ENCODE measurements around the gene SMPD2. TPM values are rescaled to one million over a fixed set of nuclear protein-coding genes. Genes with fewer than 3 reads are reported as not detected.
A peak's percentile ranks its signal among the peaks of the same experiment; 100 is the strongest.
"Not testable (repeated sequence)": the region's sequence is repeated elsewhere in the genome, so short reads cannot be mapped to it uniquely, and the experiment has no call there.

SMPD2 gene
- total RNA-seq, 1 donor from 2014 or later = 12.6 TPM

DNA sequence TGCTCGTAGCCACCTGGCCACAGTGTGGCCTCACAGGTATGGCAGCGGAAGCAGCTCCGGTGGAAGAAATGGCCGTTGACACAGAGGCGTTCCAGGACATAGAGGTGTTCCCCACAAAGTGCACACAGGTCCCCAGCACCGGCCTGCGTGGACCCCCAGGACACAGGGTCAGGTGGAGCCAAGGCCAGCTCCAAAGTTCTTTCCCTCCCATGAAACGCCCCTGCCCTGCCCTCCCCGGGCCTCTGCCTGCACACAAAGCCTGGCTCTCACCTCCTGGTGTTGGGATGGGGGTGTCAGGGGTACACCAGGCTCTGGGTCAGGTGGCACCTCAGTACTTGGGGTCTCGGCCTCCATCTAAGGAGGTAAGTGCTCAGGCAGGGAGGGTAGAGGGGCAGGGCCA, 6.6 kb downstream of the SMPD2 start:
- no peak for DNase-seq

DNA sequence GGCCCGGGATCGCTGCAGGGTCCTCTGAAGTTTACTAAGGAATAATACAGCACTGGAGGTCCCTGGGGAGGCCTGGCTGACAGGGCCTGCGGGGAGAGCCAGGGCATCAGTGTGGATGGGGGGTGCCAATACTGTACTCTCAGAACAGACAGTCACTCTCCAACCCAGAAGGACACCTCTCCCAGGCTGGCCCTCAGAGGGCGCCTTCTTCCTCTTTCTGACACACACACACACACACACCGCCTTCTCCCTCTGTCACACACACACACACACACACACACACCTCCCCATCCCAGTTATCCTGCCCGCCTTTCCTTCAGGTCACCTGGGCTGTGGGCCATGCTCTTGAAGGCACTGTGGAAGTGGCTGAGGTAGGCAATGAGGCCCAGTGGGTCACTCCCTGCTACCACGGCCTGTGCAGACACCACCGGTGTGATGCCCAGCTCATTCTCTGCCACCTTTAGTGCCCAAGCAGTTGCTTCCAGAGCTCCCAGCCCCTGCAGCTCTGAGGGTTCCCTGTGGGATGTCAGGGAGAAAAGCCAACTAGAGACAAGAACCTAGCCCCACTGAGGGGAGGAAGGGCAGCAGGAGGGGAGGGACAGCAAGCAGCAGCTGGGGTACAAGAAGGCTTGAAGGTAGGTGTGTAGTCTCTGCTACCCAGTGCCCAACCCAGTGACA, 7.5 kb downstream of the SMPD2 start:
- DNase-seq = no peak

DNA sequence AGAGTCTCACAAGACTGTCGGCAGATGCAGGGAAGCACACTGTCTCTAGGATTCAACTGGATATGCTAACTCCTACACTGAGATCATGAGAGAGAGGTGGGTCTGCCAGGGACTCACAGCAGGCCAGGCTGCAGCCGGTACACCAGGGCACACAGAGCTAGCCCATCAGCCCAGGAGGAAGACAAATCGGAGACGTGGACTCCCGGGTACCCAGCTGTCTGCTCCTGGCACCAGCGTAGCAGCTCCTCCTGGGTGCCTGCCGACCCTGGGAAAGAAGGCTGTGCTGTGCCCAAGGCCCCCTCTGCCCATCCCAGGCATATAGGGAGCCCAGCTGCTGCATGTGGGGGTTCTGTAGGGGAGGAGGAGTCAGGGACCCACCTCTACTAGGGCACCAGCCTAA, 8.1 kb downstream of the SMPD2 start:
- DNase-seq = no peak

DNA sequence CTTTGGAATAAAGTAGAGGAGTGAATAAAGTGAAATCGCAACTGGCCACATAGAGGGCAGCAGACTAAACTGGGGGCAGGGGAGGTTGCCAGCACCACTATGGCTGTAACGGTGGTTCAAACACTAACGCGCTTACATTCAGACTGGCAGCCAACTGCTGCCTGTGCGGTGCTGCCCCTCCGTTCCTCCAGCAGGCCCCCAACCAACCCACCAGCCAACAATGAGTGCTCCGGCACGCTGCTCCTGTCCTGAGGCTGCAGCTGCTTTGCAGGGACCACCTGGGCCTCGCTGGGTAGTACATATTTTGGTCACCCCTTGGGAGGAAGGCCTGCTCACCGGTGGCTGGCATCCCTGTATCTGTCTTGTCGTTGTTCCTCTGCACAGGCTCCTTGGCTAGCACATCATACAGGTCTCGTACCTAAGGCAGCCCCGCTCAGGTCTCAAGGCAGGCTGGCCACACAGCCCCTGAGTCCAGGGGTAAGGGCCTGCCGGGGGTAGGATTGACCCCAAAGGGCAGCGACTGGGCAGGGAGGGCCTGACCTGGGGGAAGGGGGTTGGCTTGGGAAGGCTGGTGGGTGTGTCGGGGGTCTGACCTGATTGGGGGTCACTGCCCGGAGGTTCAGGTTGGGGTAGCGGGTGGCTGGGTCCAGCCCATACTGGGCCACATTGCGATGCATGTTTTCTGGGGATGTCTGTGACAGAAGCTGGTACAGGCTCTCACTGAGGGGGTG, 8.7 kb downstream of the SMPD2 start:
- DNase-seq = no peak

DNA sequence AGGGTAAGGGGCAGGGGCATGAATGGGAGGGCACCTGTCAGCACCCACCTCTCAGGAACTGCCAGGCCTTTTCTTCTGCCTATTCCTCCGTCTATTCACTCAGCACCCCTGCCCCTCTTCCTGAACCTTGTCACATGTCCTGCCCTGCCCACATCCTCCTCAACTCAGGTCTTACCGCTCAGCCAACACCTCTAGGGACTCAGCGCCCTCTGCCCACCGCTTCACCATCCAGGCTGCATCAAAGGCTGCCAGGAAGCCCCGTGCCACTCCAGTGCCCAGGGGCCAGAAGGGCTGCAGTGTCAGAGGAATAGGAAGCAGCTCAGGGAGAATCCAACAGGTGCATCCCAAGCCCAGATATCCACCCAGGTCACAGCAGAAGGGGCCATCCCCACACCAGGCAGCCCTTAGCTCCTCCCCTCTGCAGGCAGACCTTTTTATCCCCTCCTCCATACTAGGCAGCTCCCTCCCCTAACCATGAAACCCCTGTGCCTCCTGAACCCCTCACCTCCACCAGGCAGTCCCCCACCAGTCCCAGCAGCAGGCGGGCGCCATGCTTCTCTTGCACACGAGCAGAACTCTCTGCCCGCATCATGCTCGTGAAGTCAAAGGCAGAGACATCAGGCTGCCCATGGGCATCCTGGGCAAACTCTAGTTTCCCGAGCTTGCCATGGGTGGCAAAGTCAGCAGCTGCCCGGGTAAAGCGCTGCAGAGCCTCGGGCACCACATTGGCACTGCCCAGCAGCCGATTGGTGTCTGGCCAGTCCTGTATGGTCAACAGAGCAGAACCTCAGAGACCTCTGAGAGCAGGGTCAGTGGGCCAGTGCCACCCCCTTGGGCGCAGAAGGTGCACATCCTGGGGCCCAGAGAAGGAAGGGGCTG, 9.5 kb downstream of the SMPD2 start:
- no peak for DNase-seq

DNA sequence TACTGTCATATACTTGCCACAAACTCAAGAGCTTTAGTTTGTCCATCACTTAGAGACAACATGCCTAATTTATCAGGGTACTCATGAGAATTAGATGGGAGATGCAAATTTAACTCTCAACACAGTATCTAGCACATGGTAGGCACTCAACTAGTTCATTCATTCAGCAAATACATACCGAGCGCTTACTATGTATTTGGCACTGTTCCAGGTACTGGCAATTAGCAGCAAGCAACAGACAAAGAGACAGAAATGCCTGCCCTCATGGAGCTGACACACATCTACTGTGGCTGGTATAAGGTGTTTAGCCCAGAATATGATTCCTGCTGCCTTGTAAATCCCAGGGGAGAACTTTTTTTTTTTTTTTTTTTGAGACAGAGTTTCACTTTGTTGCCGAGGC, 10.3 kb downstream of the SMPD2 start:
- DNase-seq = no peak

DNA sequence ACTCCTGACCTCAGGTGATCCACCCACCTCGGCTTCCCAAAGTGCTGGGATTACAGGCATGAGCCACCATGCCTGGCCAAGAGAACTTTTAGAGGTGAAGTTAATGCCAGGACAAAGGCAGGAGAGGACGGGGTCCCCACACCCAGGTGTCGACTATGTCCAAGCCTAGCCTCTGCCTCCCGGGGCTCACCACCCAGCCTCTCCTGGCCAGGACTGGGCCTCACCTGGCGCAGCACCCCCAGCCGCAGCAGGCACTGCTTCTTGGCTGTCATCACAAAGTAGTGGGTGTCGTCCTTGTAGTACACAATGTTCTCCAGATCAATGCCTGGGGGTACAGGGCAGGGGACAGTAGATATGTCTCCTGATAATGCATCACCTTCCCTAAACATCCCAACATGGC, 10.9 kb downstream of the SMPD2 start:
- no peak for DNase-seq

DNA sequence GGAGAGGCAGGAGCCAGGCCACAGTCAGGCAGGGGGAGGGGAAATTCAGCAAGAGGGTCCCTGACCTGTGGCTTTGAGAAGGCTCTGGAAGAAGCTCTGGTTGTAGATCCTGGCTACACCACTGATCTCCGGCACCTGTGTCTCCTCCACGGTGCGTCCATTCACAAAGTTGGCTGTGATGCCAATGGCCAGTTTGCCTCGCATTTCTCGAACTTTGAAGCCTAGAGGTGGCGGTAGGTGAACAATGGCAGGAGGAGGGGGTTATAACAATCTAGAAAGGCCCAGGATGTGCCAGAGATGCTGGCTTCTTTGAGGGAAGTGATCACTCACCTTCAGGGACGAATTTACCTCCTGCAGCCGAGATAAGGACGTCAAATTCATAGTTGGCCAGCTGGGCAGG, 11.7 kb downstream of the SMPD2 start:
- no peak for DNase-seq

DNA sequence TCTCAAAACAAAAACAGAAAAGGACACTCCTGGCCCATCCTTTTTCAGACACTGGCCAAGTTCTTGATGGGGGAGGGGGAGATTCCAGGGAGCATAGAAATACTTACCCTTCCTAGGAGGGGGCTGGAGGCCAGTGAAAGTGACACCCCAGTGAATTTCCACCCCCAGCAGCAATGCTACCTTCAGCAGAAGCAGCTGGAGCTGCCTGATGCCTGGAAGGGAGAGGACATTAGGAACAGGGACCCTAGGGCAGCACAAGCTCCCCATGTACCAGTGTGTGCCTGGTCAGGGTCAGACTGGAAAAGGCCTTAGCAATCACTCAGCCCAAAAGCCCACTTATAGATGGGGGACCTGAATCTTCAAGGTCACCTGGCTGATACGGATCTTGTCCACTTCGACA, 12.6 kb downstream of the SMPD2 start:
- DNase-seq = no peak

DNA sequence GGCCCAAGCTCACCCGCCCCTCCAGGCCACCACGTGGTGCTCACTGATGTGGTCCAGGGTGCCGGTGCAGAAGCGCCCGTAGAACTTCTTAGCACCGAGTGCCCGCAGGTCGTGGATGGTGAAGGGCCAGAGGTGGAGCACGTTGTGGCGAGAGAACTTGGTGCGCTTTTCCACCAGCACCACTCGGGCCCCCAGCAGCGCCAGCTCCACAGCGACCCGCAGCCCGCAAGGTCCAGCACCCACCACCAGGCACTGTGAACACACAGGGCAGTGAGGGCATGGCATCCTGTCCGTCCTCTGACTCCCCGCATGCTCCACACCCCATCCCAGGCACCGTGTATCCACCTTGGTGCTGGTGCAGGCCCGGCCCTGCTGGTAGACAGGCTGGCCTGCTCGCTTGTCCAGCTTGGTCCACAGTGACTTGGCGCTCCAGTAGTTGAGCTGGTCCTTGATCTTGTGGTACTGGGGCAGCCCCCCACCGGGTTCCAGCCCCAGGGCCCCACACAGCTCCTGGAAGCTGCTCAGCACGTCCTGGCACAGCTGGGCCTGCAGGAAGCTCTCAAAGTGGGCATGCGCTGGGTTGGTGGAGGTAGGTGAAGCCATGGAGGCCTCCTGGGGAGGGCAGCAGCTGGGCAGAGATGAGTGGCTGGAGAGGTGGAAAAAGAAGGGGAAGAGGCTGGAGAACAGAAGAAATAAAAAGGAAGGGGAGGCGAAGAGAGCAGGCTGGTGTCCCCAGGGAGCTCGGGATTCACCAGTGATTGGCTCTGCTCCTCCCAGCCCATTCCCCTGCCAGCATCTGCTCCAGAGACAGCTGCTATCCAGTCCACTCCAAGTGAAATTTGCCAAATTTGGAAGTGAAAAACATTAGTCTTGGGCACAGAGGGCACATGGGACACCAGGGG, 13.3 kb downstream of the SMPD2 start:
- DNase-seq = no peak

DNA sequence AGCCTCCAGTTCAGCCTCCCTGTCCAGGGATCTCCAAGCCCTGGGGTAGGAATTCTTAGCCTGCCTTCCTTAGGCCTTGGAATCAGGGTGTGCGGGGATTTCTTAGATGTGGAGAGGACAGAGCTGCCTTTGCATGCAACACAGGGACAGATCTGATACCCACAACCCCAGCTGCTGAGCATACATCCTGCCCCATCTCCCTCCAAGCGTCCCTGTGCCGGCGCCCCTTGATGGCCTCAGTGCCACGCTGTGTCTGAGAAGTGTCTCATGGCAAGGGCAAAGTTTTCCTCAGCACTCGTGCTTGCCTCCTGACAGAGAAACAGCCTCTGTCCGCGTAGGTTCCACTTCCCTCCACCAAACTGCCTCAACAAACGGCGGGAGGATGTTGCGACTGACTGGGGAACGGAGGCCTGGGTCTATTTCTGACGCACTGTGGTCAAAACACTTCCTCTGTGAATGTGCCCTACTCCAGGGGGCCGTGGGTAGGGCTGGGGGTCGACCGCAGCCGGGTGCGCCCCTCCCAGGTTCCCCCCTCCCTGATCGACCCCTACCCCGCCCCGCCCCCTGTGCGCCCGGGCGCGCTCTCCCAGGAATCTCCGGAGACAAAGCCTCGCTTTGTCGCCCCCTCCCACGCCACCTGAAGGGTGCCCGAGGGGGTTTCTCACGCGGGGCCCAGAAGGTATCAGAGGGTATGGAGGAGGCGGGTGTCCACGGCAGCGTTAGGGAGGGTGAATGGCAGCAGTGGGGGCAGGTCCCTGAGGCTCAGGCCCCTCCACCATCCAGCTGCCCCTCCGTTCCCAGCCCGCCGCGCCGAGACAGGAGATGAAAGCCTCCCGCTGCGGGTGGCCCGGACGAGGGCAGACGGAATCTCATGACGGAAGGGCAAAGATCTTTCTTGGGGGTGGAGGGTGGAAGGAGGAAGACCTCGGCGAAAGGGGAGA, 14.2 kb downstream of the SMPD2 start:
- DNase-seq = peak; percentile 10

DNA sequence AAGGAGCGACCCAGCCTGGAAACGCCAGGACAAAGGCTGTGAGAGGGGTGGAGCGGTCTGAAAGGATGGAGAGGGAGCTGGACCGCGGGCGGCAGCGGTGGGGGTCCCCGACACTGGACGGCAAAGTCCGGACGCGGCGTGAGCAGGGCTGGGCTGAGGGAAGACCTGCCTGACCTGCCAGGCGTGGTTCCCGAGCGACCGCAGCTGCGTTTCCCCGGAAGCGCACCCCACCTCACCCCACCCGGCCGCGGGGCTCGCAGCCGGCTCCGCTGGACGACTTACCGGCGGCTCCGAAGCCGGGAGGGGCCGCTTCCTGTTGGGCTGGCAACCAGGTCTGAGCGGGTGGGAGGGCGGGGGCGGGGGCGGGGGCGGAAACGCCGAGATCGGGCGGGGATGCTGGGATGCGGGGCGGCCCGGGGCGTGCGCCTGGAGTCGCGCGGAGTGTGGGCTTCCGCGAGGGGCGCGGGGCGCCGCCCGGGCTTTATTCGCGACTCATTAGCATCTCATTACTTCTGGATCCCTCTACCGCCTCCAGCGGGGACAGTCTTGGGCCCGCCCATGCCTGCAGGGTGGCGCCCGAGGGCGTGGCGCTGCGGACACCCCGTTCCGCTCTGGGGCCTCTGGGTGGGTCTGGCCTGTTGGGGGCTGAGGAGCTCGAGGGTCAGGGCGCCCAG, 15.1 kb downstream of the SMPD2 start, which contains the start of gene MICAL1:
TSS of gene MICAL1 (minus strand) at position 336 of the 674 bp plus-strand sequence. CDS start 1,576 bp downstream, outside the sequence.
- DNase-seq = peak; percentile 35

DNA sequence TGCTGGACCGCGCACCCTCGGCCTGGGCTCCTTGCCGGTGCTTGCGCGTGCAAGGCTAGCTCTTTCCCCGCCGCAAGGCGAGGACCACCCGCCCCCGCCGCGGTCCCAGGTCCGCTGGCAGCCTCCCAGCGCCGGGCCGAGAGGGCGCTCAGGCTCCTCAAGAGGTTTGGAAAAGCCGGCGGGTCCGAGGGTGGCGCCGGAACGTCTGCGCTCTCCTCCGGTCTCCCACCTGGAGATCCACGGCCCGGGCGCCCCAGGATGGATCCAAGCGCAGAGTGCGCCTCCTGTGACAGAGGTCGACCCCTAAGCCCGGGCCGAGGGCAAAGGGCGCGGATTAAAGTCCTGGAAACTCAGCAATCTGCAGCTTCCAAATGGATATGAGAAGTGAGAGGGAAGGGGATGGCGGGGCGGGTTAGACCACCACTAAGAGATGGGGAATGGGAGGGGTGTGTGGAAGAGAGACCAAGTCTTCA, 15.6 kb downstream of the SMPD2 start:
- DNase-seq = no peak

DNA sequence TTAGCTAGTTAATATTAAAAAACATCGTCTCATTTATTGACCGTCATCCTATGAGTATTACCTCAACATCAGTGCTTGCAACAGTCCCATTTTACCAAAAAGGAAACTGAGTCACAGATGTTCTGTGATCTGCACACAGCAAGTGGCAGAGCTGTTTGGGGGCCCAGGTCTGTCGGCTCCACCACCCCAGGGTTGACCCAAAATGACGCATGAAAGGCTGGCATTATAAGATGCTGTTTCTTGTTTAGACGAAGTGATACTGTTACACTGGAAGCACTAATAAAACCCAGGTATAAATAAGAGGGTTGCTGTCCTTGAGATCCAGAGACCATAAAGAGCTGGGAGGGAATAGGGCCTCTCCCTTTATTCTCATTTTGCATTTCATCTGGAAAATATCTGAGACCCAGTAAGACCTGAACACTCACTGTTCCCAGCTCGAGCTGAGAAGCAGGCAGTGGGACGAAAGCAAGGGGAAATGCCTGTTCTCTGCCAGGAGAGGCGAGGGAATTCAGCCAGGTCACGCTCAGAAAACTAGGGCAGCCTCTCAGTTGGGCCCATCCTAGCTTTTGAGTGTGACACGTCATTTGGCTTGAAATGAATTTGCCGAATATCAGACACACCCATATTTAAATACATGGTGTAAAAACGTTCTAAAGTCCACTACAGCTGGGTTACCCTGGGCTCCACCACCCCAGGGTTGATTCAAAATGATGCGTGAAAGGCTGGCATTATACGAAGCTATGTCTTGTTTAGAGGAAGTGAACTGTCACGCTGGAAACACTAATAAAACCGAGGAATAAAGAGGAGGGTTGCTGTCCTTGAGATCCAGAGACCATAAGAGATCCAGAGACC, 16.4 kb downstream of the SMPD2 start:
- peak; percentile 28 for DNase-seq

DNA sequence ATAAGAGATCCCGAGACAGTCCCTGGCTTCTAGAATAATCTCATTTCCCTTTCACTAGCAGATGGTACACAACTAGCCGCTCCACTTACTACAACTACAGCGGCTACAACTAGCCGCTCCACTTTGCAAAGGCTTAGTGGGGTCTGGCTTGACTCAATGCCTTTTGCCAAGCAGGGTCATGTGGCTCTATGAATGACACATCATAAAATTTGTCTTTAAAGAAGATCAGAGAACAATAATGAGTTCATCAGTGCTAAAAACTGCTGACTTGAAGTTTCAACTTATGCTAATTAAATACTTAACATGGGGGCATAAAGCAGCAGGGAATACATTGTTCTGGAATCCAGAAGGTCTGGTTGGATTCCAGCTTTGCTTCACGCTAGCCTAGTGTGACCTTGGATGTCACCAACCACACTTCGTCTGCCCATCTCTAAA, 17.1 kb downstream of the SMPD2 start:
- DNase-seq = no peak

DNA sequence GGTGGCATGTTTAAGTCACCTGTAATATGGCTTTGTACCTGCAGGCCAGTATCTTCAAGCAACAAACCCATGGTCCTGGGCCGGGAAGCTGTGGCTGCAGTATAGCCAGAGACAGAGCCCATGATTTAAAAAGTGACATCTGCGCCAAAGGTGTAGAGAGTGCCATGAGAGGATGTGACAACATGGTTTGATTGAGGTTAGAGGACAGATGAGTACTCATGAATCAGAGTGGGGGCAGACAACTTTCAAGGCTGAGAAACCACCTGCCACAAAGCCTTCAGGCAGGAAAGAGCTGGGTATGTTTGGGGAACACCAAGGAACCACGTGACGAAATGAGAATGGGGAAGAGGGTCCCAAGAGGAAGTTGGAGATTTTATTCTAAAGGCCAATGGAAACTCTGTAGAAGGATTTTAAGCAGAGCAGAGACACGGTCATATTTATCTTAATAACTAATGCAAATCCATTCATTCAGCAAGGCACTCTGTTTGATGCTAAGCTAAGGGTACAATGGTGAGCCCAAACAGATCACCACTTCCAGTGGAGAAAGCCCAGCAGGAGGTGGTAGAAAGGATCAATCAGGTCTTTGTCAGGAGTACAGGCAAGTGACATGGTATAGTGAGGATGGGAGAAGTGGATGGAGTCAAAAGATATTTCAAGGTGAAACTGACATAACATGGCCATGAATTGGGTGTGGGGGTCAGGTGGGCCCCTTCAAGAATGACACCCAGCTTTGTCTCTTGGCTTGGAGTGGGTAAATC, 18.4 kb downstream of the SMPD2 start:
- no peak for DNase-seq

DNA sequence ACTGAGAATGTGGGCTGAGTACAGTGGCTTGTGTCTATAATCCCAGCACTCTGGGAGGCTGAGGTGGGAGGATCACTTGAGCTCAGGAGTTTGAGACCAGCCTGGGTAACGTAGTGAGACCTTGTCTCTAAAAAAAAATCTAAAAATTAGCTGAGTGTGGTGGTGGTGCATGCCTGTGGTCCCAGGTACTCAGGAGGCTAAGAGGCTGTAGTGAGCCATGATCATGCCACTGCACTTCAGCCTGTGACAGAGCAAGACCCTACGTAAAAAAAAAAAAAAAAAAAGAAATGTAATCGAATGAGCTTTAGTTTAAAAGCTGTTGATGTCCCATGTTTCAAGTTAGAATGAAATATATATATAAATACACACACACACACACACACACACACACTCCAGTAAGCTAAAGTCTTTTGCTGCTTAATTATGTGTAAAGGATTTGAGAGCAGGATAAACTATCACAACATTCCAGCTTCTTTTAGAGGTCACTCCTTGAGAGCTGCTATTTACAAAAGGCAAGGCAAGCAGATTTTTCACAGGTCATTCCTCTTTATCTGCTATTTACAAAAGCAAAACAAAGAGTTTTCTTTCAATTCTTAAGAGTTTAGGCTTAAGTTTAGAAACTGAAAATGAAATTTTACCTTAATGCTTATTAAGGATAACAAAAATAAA, 19.8 kb downstream of the SMPD2 start:
- no peak for DNase-seq

DNA sequence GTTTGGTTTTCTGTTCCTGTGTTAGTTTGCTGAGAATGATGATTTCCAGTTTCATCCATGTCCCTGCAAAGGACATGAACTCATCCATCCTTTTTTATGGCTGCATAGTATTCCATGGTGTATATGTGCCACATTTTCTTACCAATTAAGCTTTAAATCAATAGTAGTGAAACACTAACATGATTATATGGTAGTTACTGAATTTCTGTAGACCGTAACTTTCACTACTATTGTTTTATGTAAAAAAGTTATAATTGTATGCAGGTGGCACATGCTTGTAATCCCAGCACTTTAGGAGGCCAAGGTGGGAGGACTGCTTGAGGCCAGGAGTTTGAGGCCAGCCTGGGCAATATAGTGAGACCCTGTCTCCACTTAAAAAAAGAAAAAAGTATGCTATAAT, 20.7 kb downstream of the SMPD2 start:
- not testable (repeated sequence) for DNase-seq
